Measurements from ENCODE around the gene TECRL. TPM values are rescaled to one million over a fixed set of nuclear protein-coding genes. Genes with fewer than 3 reads are reported as not detected.

Gene TECRL
- not detected in 2 replicates for total RNA-seq

GRCh38 chr4:64409300-64409699, at the start of gene TECRL:
TECRL (minus strand) TSS chr4:64409450; CDS start chr4:64409351, 99 bp downstream.

